ENCODE measurements around the gene SLC39A13. TPM values are rescaled to one million over a fixed set of nuclear protein-coding genes. Genes with fewer than 3 reads are reported as not detected.

SLC39A13 gene
- total RNA-seq, 4 donors from 2014 or later = 51.3 to 84.3 (median 66.8) TPM

DNA sequence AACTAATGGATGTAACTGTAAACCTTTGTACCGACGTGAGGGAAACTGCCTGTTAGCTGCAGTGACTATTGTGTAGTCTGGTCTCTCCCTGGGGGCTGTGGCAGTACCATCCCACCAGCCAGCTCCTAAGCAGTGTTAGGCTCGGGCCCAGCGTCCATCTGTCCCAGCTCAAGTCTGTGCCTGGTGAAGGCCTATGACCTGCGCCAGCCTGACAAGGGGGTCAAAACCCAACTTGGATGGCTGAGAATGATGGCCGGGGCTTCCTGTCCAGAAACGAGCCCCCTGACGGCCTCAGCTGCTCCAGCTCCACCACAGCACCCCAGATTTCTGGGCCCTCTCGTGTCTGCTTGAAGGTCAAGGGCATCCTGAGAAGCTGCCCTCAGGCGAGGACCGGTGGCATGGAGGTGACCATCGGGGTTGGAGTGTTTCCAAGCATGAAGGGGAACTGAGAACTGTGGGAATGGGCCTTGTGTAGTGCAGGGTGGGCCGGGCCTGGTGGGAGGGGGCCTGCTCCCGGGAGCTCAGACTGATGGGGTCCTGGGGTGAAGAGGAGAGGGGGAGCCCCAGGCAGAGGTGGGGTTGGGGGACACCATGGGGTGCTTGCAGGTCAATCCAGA lies 15.7 kb upstream of the SLC39A13 start:
- TF ChIP-seq, protein P1, sequence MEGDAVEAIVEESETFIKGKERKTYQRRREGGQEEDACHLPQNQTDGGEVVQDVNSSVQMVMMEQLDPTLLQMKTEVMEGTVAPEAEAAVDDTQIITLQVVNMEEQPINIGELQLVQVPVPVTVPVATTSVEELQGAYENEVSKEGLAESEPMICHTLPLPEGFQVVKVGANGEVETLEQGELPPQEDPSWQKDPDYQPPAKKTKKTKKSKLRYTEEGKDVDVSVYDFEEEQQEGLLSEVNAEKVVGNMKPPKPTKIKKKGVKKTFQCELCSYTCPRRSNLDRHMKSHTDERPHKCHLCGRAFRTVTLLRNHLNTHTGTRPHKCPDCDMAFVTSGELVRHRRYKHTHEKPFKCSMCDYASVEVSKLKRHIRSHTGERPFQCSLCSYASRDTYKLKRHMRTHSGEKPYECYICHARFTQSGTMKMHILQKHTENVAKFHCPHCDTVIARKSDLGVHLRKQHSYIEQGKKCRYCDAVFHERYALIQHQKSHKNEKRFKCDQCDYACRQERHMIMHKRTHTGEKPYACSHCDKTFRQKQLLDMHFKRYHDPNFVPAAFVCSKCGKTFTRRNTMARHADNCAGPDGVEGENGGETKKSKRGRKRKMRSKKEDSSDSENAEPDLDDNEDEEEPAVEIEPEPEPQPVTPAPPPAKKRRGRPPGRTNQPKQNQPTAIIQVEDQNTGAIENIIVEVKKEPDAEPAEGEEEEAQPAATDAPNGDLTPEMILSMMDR (IDR thresholded peaks at IDR 0.05) = no peak
- TF ChIP-seq POLR2A (IDR thresholded peaks at IDR 0.05) = no peak
- WGBS, 2 donors = 74 to 83% methylated on average over 11 to 12 of the region's 14 CpGs
- Histone ChIP-seq H3K4me3 (replicated peaks in 1 of 3) (no peak overlapping the region), H3K9me3 (no peaks in the 10 kb centered on the region), H3K4me1 (peaks cover 0 to 14% of the 10 kb centered on the region in 2 donors), H3K27me3 (no peaks in the 10 kb centered on the region), H3K27ac (no peak overlapping the region), H3K36me3 (no peaks in the 10 kb centered on the region)
- no peak for DNase-seq
- intact Hi-C loops (cut with DNase I) = no loop called here

DNA sequence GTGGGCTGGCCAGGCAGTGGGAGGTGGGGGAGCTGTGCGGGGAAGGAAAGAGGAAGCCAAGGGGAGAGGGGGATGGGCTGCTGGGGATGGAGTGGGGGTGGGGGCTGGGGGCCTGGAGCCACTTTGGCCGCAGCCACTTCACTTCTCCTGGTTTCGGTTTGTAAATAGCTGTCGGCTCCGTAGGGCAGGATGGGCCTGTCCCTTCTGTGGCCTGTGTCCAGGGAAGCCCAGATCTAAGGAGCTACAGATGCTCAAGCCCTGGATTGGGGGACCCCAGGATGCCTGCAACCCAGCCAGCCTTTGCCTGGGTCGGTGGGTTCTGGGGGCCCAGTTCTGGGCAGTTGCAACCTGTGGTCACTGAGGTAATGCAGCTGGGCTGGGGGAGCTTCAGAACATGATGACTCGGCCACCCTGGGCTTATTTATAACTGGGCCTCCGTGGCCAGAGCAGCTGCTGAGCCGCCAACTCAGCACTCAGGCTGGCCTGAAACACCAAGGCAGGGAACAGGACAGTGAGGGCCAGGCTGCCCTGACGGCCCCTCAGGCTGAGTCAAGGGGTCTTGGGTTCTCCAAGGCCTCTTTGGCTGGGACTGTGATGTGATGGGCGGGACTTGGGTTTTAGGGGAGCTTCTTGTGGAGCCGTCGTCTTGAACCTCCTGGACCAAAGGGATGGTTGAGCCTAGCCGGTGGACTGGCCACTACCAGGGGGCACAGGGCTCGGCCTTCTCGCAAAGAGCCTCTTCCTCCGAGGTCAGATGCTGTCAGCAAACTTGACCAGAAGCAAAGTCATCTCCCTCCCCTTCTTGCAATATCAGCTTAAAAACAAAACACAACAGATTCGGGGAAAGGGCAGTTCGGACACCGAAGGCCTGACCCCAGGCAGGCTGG lies 15.0 kb upstream of the SLC39A13 start:
- no peak for TF ChIP-seq POLR2A (IDR thresholded peaks at IDR 0.05)
- TF ChIP-seq, protein P1 (IDR thresholded peaks at IDR 0.05) = no peak
- 69 to 71% methylated on average over 15 to 17 of the region's 20 CpGs for WGBS, 2 donors
- H3K4me1 ChIP-seq = peaks cover 0 to 14% of the 10 kb centered on the region in 2 donors
- H3K9me3 ChIP-seq = no peaks in the 10 kb centered on the region
- no peak for DNase-seq
- H3K27me3 ChIP-seq = no peaks in the 10 kb centered on the region
- peak overlapping the region in 1 of 3 donors; percentile 88 for H3K27ac ChIP-seq
- intact Hi-C loops (cut with DNase I) = no loop called here
- H3K36me3 ChIP-seq = no peaks in the 10 kb centered on the region
- H3K4me3 ChIP-seq (replicated peaks in 1 of 3) = no peak overlapping the region

DNA sequence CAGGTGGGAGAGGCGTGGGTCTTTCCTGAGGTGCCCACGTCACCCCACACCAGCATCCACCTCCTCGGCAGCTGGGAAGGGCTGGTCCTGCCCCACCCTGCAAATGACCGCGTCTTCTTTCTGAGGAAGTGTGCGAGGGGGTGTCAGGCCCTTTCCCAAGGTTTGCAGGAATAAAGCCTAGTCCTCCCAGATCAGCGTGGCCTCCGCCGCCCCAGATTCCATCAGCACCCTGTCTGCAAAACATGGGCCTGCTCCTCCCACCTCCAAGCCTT lies 14.4 kb upstream of the SLC39A13 start:
- no peak for DNase-seq
- Histone ChIP-seq H3K4me3 (replicated peaks in 1 of 3) (no peak overlapping the region), H3K9me3 (no peaks in the 10 kb centered on the region), H3K27me3 (no peaks in the 10 kb centered on the region), H3K36me3 (no peaks in the 10 kb centered on the region), H3K4me1 (peaks cover 0 to 14% of the 10 kb centered on the region in 2 donors), H3K27ac (peak overlapping the region in 1 of 3 donors; percentile 88)
- 83 to 94% methylated on average over 8 to 9 of the region's 9 CpGs for WGBS, 2 donors
- TF ChIP-seq POLR2A (IDR thresholded peaks at IDR 0.05) = no peak
- TF ChIP-seq, protein P1 (IDR thresholded peaks at IDR 0.05) = no peak
- intact Hi-C loops (cut with DNase I) = no loop called here

DNA sequence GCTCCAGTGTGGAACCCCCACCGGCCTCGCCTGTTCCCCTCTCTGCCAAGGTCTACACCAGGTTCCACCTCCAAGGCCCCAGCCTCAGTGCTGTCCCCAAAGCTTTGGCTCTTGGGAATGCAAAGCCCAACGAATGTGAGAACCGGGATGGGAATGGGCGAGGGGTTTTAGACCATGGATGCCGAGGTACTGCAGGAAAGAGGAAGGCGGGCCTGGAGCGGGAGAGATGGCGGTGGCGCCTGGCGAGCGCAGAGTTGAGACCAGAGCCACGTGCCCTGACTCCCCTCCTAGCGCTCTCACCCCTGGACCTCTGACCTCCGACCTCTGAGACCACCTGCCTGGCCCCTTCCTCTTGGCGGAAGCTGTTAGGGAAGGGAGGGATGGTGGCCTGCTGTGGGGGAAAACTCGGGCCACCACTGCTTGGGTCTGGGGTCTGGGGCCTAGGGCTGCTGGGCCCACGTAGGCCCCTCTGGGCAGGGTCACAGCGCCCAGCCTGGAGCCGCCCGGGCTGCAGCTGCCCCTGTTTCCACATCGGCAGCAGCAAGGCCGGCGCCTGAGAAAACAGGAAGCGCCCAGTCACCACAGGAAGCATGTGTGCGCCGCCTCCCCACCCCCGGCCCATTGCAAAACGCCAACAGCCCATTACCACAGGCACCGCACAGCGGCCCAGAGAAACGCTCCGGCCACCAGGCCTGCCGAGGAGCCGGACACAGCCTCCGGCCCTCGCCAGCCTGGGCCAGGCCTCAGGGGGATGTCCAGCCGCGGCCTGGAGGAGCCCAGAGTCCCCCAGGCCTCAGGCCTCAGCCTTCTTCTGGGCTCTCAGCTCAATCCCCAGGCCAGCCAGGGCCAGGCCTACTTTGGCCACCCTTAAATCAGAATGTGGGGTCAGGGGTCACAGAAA lies 13.8 kb upstream of the SLC39A13 start:
- Histone ChIP-seq H3K9me3 (no peaks in the 10 kb centered on the region), H3K4me1 (peaks cover 0 to 20% of the 10 kb centered on the region in 2 donors), H3K27me3 (no peaks in the 10 kb centered on the region), H3K4me3 (replicated peaks in 1 of 3) (no peak overlapping the region), H3K27ac (peak overlapping the region; percentile 68 to 88 (median 75)), H3K36me3 (no peaks in the 10 kb centered on the region)
- 83% methylated on average over 16 to 21 of the region's 39 CpGs for WGBS, 2 donors
- no peak for DNase-seq
- intact Hi-C loops (cut with DNase I) = no loop called here
- TF ChIP-seq, protein P1 (IDR thresholded peaks at IDR 0.05) = no peak
- no peak for TF ChIP-seq POLR2A (IDR thresholded peaks at IDR 0.05)

All from thyroid gland (tissue), 4 donors.